ENCODE results near the gene CALCOCO2.
"Not testable (repeated sequence)": the region's sequence is repeated elsewhere in the genome, so short reads cannot be mapped to it uniquely, and the experiment has no call there.

The CALCOCO2 gene

GRCh38 chr17:48825446-48826381 is 5.1 kb upstream of the CALCOCO2 start:
- no peak for DNase-seq

- DNase-seq = no peak
Observed at GRCh38 chr17:48831549-48831883, 681 bp downstream of the CALCOCO2 start.

- no peak for DNase-seq
Observed at GRCh38 chr17:48834973-48835372, 4.1 kb downstream of the CALCOCO2 start.

- no peak for DNase-seq
Observed at GRCh38 chr17:48835971-48836370, 5.1 kb downstream of the CALCOCO2 start.

- not testable (repeated sequence) for DNase-seq
Observed at GRCh38 chr17:48837458-48837857, 6.6 kb downstream of the CALCOCO2 start.

- DNase-seq = no peak
Observed at GRCh38 chr17:48840441-48840840, 9.6 kb downstream of the CALCOCO2 start.

- no peak for DNase-seq
Observed at GRCh38 chr17:48841395-48841831, 10.6 kb downstream of the CALCOCO2 start.

- DNase-seq = no peak
Observed at GRCh38 chr17:48842746-48843145, 11.9 kb downstream of the CALCOCO2 start.

- DNase-seq = no peak
Observed at GRCh38 chr17:48843187-48843900, 12.5 kb downstream of the CALCOCO2 start.

- no peak for DNase-seq
Observed at GRCh38 chr17:48850792-48851323, 20.0 kb downstream of the CALCOCO2 start.

- no peak for DNase-seq
Observed at GRCh38 chr17:48854774-48855476, 24.1 kb downstream of the CALCOCO2 start.

- DNase-seq = no peak
Observed at GRCh38 chr17:48856122-48856821, 25.4 kb downstream of the CALCOCO2 start.

- DNase-seq = no peak
Observed at GRCh38 chr17:48860034-48860433, 29.2 kb downstream of the CALCOCO2 start.

- no peak for DNase-seq
Observed at GRCh38 chr17:48860456-48860855, 29.6 kb downstream of the CALCOCO2 start.

- DNase-seq = no peak
Observed at GRCh38 chr17:48868916-48869500, 38.2 kb downstream of the CALCOCO2 start.

- no peak for DNase-seq
Observed at GRCh38 chr17:48869821-48870318, 39.0 kb downstream of the CALCOCO2 start.

- DNase-seq = no peak
Observed at GRCh38 chr17:48871035-48871550, 40.3 kb downstream of the CALCOCO2 start.

GRCh38 chr17:48871551-48872351 is 40.9 kb downstream of the CALCOCO2 start:
- no peak for DNase-seq

- not testable (repeated sequence) for DNase-seq
Observed at GRCh38 chr17:48872409-48872808, 41.6 kb downstream of the CALCOCO2 start.

- no peak for DNase-seq
Observed at GRCh38 chr17:48873209-48873608, 42.4 kb downstream of the CALCOCO2 start.
